Ovary (tissue), 9 donors: ENCODE measurements around the gene SERPINA5. TPM values are rescaled to one million over a fixed set of nuclear protein-coding genes. Genes with fewer than 3 reads are reported as not detected.

ENCODE experiments used
- DNase-seq, 5 donors: peaks; one replicate each; pipeline ENCODE4 v3.0.0-alpha.2; 2019 to 2020
- H3K27ac ChIP-seq, 2 donors: fragments of 200-600 bp; one replicate each; pipeline versions ENCODE4 v1.5.1 to v1.8.0; 2019 to 2022
- H3K27me3 ChIP-seq: fragments of 200-600 bp; one replicate; pipeline ENCODE4 v1.8.0; 2022
- H3K36me3 ChIP-seq: fragments of 200-600 bp; sonication (generic); one replicate; pipeline ENCODE4 v1.5.1; 2019
- H3K4me1 ChIP-seq: one replicate; pipeline ENCODE4 v1.8.1; 2013; ENCODE audit warnings: mild to moderate bottlenecking, moderate library complexity; ENCODE audit not compliant: insufficient read depth
- H3K4me3 ChIP-seq: fragments of 200-600 bp; sonication (generic); one replicate; pipeline ENCODE4 v1.5.1; 2017
- H3K9me3 ChIP-seq, 2 donors: fragments of 200-600 bp in 1 of 2; sonication (generic) in 1 of 2; one replicate each; pipeline versions ENCODE4 v1.5.1 to v1.8.1; 2013 to 2019; ENCODE audit warnings: mild to moderate bottlenecking in 1 of 2, moderate library complexity in 1 of 2
- EP300 ChIP-seq: sonication (generic); formaldehyde crosslinking; IDR thresholded peaks from one replicate; pipeline ENCODE4 v1.6.1; 2017; ENCODE audit warnings: antibody characterized with exemption
- POLR2A ChIP-seq: fragments of 450-650 bp; IDR thresholded peaks from one replicate; pipeline ENCODE4 v1.6.1; 2017; ENCODE audit warnings: antibody characterized with exemption, mild to moderate bottlenecking, moderate library complexity
- WGBS, 3 donors: extraction: QIAGEN DNeasy Blood & Tissue Kit in 1 of 3; methylation state at CpG; one replicate each; pipeline versions ENCODE4 v1.1.5 to v1.1.7; 2013 to 2017; 5-methylcytosine and 5-hydroxymethylcytosine counted together
- intact Hi-C, 4 donors: fragments of 100-400 bp; cut with DNase I; formaldehyde crosslinking; loops; one replicate each; pipeline versions ENCODE4 v1.11.0 to v1.15.1; 2022 to 2023
- polyA plus RNA-seq, 2 donors: library from polyadenylated mRNA; stranded (reverse); fragments of 200-250 nt in 1 of 2; fragments of 350-450 nt in 1 of 2; fragmentation: Illumina TruSeq in 1 of 2; extraction: RNeasy Lipid Tissue Mini Kit (QIAGEN cat#74804) in 1 of 2; gene quantifications; one replicate each; pipeline ENCODE4 v1.2.3, GENCODE V29; 2013 to 2014
- total RNA-seq, 7 donors: library from RNA; depleted of rRNA in 2 of 7; stranded (reverse); fragments of >200 nt in 2 of 7; fragmentation: NEBNext Ultra II Directional in 3 of 7; extraction: Animal tissue kit (Norgen Biotek cat#: 25700) in 3 of 7; gene quantifications; one replicate each; pipeline versions ENCODE4 v1.1.0 to v1.2.4, GENCODE V29; 2016 to 2023
- TF ChIP-seq, protein P1 (sequence below), 3 donors: fragments of 450-650 bp in 2 of 3; fragments of 200-600 bp in 1 of 3; IDR thresholded peaks; one replicate each; pipeline versions ENCODE4 v1.5.1 to v1.8.0; 2016 to 2022; ENCODE audit warnings: antibody characterized with exemption in 3 of 3, mild to moderate bottlenecking in 1 of 3
- donor health status: DM: no; HTN: no; CAD: no; lungs with moderate emphysema.
- donor health status: DM: no; HTN: no; CAD: no.
- donor health status: Bipolar disorder and iron deficiency.
- donor health status: DM: yes; HTN: yes; CAD: no.
- donor health status: DM: no; HTN: no; CAD: no.
- donor health status: DM: yes; HTN: yes; CAD: no.

Gene SERPINA5
- total and polyA plus RNA-seq, 9 donors, result 8.3 to 66.2 (median 23.8) TPM

DNA sequence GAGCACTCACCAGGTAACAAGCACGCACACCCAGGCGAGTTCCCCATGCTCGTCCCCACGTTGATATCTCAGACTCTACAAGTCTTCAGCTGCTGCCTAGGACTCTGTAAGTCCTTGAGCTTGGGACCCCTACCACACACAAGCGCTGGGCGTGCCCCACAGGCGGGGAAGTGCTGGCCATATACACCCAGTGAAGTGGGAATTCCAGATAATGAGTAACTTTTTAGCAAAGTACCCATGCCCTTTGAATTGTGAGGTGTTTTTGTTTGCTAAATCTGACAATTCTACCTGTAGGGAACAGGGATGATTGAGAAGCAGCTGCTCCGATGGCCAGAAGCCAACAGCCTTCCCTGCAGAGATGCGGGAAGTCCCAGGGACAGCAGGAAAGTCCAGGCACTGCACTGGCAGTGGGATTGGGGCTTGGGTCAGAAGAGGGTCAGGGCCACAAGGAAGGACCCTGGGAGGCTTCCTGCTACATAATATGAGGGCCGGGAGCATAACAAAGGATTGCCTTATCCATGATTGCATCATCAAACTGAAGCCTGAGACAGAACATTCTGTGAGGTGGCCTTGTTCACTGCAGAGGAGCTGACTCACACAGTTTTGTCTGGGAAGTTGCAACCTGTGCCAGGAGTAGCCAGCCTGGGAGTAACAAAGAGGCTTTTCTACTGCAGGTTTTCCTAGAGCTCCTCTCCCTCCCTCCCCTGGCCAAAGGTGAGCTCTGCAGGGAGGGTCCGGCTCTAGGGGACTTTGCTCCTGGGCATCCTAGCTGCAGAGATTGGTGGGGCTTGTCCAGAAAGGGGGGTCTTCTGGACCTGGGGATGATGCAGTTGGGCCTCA, 17.8 kb downstream of the SERPINA5 start:
- H3K27ac ChIP-seq, result peak overlapping the region; percentile 70 to 86
- intact Hi-C loops, result no loop called here
- H3K4me1 ChIP-seq, result peaks cover 40% of the 10 kb centered on the region

DNA sequence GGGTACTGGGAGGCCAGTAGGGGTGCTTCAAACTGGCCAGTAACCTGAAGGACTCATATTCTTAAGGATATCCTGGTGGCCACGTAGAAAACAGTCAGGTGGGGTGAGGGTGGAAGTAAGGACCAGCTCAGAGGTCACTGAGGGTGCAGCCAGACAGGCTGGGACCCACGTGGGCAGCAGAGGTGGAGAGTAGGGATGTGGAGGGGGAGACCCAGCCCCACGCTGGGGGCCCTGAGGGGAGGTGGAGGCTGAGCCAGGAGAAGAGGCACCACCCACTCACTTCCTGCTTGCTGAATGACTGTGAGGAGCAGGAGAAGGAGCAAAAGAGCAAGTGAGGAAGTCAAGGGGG, 18.4 kb downstream of the SERPINA5 start:
- no peaks in the 10 kb centered on the region for H3K36me3 ChIP-seq
- intact Hi-C loops, result no loop called here
- TF ChIP-seq EP300 (no peak), POLR2A (no peak)
- TF ChIP-seq, protein P1, sequence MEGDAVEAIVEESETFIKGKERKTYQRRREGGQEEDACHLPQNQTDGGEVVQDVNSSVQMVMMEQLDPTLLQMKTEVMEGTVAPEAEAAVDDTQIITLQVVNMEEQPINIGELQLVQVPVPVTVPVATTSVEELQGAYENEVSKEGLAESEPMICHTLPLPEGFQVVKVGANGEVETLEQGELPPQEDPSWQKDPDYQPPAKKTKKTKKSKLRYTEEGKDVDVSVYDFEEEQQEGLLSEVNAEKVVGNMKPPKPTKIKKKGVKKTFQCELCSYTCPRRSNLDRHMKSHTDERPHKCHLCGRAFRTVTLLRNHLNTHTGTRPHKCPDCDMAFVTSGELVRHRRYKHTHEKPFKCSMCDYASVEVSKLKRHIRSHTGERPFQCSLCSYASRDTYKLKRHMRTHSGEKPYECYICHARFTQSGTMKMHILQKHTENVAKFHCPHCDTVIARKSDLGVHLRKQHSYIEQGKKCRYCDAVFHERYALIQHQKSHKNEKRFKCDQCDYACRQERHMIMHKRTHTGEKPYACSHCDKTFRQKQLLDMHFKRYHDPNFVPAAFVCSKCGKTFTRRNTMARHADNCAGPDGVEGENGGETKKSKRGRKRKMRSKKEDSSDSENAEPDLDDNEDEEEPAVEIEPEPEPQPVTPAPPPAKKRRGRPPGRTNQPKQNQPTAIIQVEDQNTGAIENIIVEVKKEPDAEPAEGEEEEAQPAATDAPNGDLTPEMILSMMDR (IDR thresholded peaks at IDR 0.05), result no peak
- H3K27me3 ChIP-seq, result no peaks in the 10 kb centered on the region
- peaks cover 38% of the 10 kb centered on the region for H3K4me1 ChIP-seq
- H3K9me3 ChIP-seq, result no peaks in the 10 kb centered on the region
- H3K4me3 ChIP-seq, result no peak overlapping the region
- DNase-seq, result peak in 3 of 5 donors; percentile 26 to 59 (median 56)
- WGBS, 3 donors, result 30 to 37% (median 33%) methylated on average over 3 of the region's 3 CpGs
- H3K27ac ChIP-seq, result peak overlapping the region; percentile 54 to 86

More for the DNA sequence above, 17.8 kb downstream of the SERPINA5 start:
- WGBS, 3 donors, result 49 to 59% (median 53%) methylated on average over 11 of the region's 11 CpGs
- no peak overlapping the region for H3K4me3 ChIP-seq
- no peaks in the 10 kb centered on the region for H3K9me3 ChIP-seq
- no peak for TF ChIP-seq POLR2A
- TF ChIP-seq EP300, result peak; percentile 81
- TF ChIP-seq, protein P1 (IDR thresholded peaks at IDR 0.05), result peak in 1 of 3 donors; percentile 31
- H3K27me3 ChIP-seq, result no peaks in the 10 kb centered on the region
- no peaks in the 10 kb centered on the region for H3K36me3 ChIP-seq
- peak; percentile 81 to 90 (median 86) for DNase-seq

DNA sequence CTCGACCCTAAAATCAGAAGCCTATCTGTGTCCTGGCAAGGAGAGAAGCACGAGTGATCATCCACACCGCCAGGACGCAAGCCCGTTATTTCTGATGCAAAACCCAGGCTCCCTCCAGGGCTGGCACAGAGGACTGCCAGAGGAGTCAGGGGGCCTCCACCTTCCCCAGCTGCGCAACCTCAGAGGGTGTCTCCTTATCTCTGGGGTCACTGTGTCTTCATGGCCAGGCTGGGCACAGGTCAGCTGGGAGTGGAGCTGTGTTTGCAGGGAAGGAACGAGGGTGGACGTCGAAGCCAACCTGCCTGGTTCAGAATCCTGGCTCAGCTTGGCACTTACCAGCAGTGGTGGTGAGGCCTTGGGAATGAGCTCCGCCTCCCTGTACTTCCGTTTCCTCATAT, 18.9 kb downstream of the SERPINA5 start:
- intact Hi-C loops, result no loop called here
- 80 to 86% (median 80%) methylated on average over 11 of the region's 11 CpGs for WGBS, 3 donors
- no peak overlapping the region for H3K4me3 ChIP-seq
- no peaks in the 10 kb centered on the region for H3K9me3 ChIP-seq
- no peaks in the 10 kb centered on the region for H3K27me3 ChIP-seq
- peak overlapping the region; percentile 54 to 86 for H3K27ac ChIP-seq
- no peaks in the 10 kb centered on the region for H3K36me3 ChIP-seq
- TF ChIP-seq EP300 (no peak), POLR2A (no peak)
- TF ChIP-seq, protein P1 (IDR thresholded peaks at IDR 0.05), result no peak
- peaks cover 42% of the 10 kb centered on the region for H3K4me1 ChIP-seq
- DNase-seq, result peak in 4 of 5 donors; percentile 26 to 56 (median 54)

DNA sequence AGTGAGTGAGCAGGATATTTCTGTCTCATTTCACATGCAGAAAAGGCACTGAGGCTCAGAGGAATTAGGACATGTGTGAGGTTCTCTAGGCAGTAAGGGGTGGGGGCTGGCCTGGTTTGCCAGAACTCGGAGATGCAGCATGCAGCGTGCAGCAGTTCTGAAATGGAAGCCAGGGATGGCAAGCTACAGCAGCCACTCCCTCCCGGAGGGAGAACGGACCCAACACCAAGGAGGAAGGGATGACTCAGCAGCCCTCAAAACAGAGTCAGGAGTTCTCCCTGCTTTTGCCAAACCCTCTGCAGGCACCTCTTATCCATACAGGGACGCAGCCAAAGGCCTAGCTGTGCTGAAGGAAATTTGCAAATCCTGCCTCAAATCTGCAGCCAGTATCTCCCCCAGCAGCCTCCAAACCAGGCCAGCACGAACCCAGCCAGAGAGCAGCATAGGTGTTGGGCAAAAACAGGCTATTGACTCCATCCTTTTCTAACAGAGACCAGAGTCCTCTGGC, 20.7 kb downstream of the SERPINA5 start:
- whole genome bisulfite sequencing, 3 donors, result 3 to 4% (median 4%) methylated on average over 6 of the region's 6 CpGs
- no peaks in the 10 kb centered on the region for H3K9me3 ChIP-seq
- DNase-seq, result peak; percentile 79 to 89 (median 83)
- intact Hi-C loops, result no loop called here
- H3K36me3 ChIP-seq, result no peaks in the 10 kb centered on the region
- H3K27ac ChIP-seq, result peak overlapping the region; percentile 79 to 86
- H3K27me3 ChIP-seq, result no peaks in the 10 kb centered on the region
- TF ChIP-seq EP300 (no peak), POLR2A (no peak)
- TF ChIP-seq, protein P1 (IDR thresholded peaks at IDR 0.05), result no peak
- no peak overlapping the region for H3K4me3 ChIP-seq
- peaks cover 39% of the 10 kb centered on the region for H3K4me1 ChIP-seq
